GM19452 (cell line): Measurements from ENCODE around the gene CLDN10.
"Not testable (repeated sequence)": the region's sequence is repeated elsewhere in the genome, so short reads cannot be mapped to it uniquely, and the experiment has no call there.

ENCODE experiments used
- ATAC-seq: cut with Tn5 transposase; IDR thresholded peaks from one replicate; pipeline ENCODE4 v1.9.1; 2021; ENCODE audit not compliant: unreplicated experiment

The CLDN10 gene

GRCh38 chr13:95552539-95553441, at the start of gene CLDN10:
CLDN10 (plus strand) TSS chr13:95552720; CDS start chr13:95552754, 34 bp downstream.
- no peak for ATAC-seq

GRCh38 chr13:95503662-95504061, 48.9 kb upstream of the CLDN10 start:
- no peak for ATAC-seq

DNA sequence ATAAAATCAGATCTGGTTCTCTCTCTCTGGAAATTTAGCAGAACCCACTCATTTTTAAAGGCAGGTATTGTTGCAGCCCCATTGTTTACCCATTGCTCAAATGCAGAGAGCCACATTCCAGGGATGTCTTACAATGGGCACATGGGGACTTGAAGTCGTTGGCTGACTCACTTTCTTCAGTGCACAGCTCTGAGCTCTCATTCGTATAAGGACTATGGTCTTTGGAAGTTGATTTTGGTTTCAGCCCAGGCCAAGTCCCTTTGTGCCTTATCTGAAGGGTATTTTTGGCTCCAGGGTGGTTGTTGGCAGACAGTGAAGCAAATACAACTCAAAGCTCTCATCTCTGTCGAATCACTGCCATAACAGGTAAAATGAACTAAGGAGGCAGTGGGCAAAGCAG, 47.3 kb upstream of the CLDN10 start:
- ATAC-seq: no peak

DNA sequence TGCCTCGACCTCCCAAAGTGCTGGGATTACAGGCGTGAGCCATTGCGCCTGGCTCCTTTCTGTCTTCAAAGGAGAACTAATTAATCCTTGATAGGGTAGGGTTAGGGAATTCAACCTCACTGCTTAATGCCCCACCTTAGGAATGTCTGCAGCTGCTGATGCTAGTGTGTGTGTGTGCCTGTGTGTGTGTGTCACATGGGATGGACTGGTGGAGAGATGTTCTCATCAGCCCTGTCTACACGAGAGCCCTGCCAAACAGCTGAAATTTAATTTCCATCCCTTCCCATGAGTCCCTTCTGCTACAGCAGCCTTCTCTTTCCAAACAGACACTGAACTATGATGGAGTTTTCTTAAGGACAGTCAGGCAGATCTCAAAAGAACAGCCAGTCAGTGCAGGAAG, 46.5 kb upstream of the CLDN10 start:
- ATAC-seq: no peak

DNA sequence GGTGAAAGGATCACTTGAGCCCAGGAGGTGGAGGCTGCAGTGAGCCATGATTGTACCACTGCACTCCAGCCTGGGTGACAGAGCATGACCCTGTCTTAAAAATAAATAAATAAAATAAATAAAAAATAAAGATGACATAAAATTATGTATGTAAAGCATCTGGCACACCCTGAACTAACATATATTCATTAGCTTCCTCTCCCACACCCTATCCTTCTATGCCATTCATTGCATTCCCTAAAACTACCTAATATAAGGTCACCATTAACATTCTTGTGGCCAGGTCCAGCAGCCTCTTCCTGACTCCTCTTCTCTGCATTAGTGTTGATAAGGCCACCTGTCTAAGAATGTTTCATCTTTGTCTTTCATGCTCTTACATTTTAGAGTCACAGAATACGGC, 44.5 kb upstream of the CLDN10 start:
- ATAC-seq: no peak

GRCh38 chr13:95508996-95509395, 43.5 kb upstream of the CLDN10 start:
- no peak for ATAC-seq

GRCh38 chr13:95509521-95510310, 42.8 kb upstream of the CLDN10 start:
- no peak for ATAC-seq

GRCh38 chr13:95510950-95511349, 41.6 kb upstream of the CLDN10 start:
- no peak for ATAC-seq

- ATAC-seq: no peak
Measured at GRCh38 chr13:95512424-95512823, 40.1 kb upstream of the CLDN10 start.

GRCh38 chr13:95512957-95513356, 39.6 kb upstream of the CLDN10 start:
- ATAC-seq: no peak

DNA sequence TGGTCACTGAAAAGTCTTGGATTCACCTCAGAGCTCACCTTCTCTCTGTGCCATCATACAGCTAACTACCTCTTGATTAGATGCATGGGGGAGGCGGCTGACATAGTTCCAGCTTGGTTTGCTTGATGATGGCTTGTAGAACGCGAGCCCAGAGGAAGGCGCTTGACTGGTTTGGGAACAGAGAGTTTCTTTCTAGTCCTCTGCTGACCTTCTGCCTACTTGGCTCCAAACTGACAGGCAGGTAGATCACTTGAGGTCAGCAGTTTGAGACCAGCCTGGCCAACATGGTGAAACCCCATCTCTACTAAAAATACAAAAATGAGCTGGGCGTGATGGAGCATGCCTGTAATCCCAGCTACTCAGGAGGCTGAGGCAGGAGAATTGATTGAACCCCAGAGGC, 36.9 kb upstream of the CLDN10 start:
- ATAC-seq: not testable (repeated sequence)

DNA sequence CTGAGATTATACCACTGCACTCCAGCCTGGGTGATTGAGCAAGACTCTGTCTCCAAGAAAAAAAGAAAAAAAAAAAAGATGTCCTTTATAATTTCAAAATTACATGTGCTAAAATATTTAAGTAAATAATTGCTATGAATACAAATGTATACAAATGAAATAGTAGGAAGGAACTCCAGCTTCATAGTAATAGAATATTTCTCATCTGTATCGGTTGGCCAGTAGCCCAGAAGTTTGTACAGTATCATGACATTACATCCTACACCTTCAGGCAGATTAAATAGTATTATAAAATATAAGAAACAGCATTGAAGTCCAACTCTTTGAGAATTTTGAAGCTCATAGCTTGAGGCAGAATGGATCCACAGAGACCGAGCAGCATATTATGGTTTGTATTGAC, 36.5 kb upstream of the CLDN10 start:
- no peak for ATAC-seq

DNA sequence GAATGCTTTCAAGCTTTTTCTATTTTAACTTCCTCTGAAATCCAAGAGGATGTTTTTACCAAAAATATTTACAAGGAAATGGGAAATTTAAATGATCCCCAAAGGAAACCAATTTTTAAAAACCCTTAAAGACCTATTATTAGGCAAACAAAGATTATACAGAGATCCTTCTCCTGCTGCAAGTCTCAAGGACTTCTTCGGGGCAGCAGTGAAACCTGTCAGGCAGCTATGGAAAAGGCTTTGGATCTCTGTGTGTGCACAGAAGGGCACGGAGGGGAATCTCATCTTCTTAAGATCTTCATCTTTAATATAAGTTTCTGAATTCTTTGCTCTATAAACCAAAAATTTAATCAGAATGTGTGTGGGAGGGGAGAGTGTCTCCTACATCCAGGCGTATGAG, 36.0 kb upstream of the CLDN10 start:
- ATAC-seq: no peak

DNA sequence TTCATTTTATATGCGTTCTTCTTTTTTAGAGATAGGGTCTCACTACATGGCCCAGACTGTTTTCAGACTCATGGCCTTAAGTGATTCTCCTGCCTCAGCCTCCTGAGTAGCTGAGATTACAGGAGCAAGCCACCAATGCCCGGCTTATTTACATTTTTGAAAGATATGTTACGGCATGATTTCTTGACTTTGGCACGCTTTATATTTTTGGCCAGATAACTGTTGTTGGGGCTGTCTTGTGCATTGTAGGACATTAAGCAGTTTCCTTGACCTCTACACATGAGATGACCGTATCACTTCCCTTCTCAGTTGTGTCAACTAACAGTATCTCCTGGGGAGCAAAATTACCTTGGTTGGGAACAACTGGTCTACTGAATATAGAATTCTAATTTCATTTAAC, 28.9 kb upstream of the CLDN10 start:
- no peak for ATAC-seq

- ATAC-seq: no peak
Measured at GRCh38 chr13:95524264-95524901, 28.1 kb upstream of the CLDN10 start.

DNA sequence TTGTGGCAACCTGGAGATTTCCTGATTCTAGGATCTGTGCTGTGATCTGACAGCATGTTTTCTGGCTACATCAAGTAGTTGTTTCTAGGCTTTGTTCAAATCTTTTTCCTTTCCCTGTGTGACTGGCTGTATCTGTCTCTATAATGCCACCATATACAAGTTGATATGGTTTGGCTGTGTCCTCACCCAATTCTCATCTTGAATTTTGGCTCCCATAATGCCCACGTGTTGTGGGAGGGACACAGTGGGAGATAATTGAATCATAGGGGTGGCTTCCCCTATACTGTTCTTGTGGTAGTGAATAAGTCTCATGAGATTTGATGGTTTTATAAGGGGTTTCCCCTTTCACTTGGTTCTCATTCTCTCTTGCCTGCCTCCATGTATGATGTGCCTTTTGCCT, 24.6 kb upstream of the CLDN10 start:
- no peak for ATAC-seq

GRCh38 chr13:95530178-95530577, 22.3 kb upstream of the CLDN10 start:
- no peak for ATAC-seq

- no peak for ATAC-seq
Measured at GRCh38 chr13:95533545-95534160, 18.9 kb upstream of the CLDN10 start.

DNA sequence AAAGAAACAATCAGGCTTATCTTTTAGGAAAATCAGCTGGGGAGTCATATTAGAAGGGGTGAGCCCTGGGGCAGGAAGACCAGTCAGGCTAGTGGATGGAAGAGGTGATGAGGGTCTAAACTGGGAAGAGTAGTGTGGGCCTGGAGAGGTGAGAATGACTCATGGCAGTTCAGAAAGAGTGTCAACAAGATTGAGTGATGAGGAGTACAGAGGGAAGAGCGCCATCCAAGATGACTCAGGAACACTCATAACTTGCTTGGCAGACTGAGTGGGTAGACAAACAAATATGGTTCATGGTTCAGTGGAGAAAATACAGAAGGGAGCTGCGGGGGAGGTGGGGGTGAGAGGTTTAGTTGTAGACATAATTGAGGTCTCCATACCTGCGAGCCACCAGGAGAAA, 17.3 kb upstream of the CLDN10 start:
- no peak for ATAC-seq

DNA sequence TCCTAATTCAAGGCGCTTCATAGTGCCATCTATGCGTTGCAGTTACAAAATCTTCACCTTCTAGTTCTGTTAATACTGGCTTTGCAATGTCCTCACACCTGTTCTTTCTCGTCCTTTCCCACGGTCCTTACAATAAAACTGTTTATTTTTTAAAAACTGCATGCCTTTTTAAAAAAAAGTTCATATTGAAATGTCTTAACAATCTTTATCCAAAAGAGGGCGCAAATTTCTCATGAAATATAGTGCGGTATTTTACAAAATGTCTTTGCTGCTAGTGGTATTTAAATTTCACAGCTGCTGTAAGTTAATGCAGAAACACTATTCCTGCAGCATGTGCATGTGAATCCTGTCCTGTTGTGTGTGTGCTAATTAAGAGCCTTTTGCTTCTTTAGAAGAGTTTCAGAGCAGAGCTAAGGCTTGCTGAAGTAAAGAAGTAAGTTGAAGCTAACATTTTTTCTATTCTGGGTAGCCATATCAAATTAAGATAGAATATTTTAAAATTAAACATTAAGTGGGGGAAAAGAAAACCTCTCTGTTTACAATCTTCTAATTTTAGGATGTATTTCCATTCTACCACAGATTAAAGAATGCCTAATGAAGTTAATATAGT, 15.8 kb upstream of the CLDN10 start:
- no peak for ATAC-seq

- ATAC-seq: no peak
Measured at GRCh38 chr13:95540888-95541287, 11.6 kb upstream of the CLDN10 start.
